ENCODE data around the gene TROAP.
A peak's percentile ranks its signal among the peaks of the same experiment; 100 is the strongest.
"Not testable (repeated sequence)": the region's sequence is repeated elsewhere in the genome, so short reads cannot be mapped to it uniquely, and the experiment has no call there.

TROAP gene

DNA sequence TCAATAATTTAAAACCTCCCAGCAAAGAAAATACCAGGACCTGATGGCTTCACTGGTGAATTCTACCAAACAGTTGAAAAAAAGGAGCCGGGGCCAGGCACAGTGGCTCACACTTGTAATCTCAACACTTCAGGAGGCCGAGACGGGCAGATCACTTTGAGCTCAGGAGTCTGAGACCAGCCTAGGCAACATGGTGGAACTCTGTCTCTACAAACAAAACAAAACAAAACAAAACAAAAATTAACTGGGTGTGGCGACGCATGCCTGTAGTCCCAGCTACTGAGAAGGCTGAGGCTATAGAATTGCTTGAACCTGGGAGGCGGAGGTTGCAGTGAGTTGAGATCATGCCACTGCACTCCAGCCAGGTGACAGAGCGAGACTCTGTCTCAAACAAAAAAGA lies 13.7 kb upstream of the TROAP start:
- ATAC-seq (ENCODE audit: low read depth), result no peak

DNA sequence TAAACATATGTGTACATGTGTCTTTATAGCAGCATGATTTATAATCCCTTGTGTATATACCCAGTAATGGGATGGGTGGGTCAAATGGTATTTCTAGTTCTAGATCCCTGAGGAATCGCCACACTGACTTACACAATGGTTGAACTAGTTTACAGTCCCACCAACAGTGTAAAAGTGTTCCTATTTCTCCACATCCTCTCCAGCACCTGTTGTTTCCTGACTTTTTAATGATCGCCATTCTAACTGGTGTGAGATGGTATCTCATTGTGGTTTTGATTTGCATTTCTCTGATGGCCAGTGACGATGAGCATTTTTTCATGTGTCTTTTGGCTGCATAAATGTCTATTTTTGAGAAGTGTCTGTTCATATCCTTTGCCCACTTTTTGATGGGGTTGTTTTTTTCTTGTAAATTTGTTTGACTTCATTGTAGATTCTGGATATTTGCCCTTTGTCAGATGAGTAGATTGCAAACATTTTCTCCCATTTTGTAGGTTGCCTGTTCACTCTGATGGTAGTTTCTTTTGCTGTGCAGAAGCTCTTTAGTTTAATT lies 12.5 kb upstream of the TROAP start:
- ATAC-seq (ENCODE audit: low read depth); DNase-seq (ENCODE audit: low spot score); H3K36me3 ChIP-seq (ENCODE audit: low read depth); H3K27me3 ChIP-seq (ENCODE audit: insufficient read depth, poor library complexity, severe bottlenecking); H3K9me3 ChIP-seq (ENCODE audit: severe bottlenecking); H3K4me1 ChIP-seq (ENCODE audit: insufficient read depth, poor library complexity, severe bottlenecking); H3K27ac ChIP-seq (ENCODE audit: poor library complexity, severe bottlenecking); H3K4me3 ChIP-seq (ENCODE audit: severe bottlenecking): not testable (repeated sequence)

More for the DNA sequence above, 13.7 kb upstream of the TROAP start:
- Histone ChIP-seq H3K27ac (ENCODE audit: poor library complexity, severe bottlenecking) (no peak overlapping the region), H3K4me1 (ENCODE audit: insufficient read depth, poor library complexity, severe bottlenecking) (no peaks in the 10 kb centered on the region), H3K27me3 (ENCODE audit: insufficient read depth, poor library complexity, severe bottlenecking) (no peaks in the 10 kb centered on the region), H3K4me3 (ENCODE audit: severe bottlenecking) (no peak overlapping the region), H3K9me3 (ENCODE audit: severe bottlenecking) (no peaks in the 10 kb centered on the region), H3K36me3 (ENCODE audit: low read depth) (no peaks in the 10 kb centered on the region)
- DNase-seq (ENCODE audit: low spot score), result no peak
- TF ChIP-seq, protein P1, sequence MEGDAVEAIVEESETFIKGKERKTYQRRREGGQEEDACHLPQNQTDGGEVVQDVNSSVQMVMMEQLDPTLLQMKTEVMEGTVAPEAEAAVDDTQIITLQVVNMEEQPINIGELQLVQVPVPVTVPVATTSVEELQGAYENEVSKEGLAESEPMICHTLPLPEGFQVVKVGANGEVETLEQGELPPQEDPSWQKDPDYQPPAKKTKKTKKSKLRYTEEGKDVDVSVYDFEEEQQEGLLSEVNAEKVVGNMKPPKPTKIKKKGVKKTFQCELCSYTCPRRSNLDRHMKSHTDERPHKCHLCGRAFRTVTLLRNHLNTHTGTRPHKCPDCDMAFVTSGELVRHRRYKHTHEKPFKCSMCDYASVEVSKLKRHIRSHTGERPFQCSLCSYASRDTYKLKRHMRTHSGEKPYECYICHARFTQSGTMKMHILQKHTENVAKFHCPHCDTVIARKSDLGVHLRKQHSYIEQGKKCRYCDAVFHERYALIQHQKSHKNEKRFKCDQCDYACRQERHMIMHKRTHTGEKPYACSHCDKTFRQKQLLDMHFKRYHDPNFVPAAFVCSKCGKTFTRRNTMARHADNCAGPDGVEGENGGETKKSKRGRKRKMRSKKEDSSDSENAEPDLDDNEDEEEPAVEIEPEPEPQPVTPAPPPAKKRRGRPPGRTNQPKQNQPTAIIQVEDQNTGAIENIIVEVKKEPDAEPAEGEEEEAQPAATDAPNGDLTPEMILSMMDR (IDR thresholded peaks at IDR 0.05; ENCODE audit: poor library complexity, severe bottlenecking), result no peak

DNA sequence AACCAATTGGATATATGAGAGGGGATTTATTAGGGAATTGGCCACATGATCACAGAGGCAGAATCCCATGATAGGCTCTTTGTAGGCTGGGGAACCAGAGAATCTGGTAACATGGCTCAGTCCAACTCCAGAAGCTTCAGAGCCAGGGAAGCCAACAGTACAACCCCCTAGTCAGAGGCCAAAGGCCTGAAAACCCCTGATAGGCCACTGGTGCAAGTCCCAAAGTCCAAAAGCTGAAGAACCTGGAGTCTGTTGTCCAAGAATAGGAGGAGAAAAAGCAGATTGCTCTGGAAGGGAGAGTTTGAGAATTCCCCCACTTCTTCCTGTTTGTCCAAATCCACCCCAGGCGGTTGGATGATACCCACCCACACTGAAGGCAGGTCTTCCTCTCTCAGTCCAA lies 8.2 kb upstream of the TROAP start:
- no peak overlapping the region for H3K27ac ChIP-seq (ENCODE audit: poor library complexity, severe bottlenecking)
- no peak for DNase-seq (ENCODE audit: low spot score)
- no peak overlapping the region for H3K4me3 ChIP-seq (ENCODE audit: severe bottlenecking)
- no peaks in the 10 kb centered on the region for H3K27me3 ChIP-seq (ENCODE audit: insufficient read depth, poor library complexity, severe bottlenecking)
- no peaks in the 10 kb centered on the region for H3K9me3 ChIP-seq (ENCODE audit: severe bottlenecking)
- ATAC-seq (ENCODE audit: low read depth), result no peak
- no peaks in the 10 kb centered on the region for H3K36me3 ChIP-seq (ENCODE audit: low read depth)
- TF ChIP-seq, protein P1 (IDR thresholded peaks at IDR 0.05; ENCODE audit: poor library complexity, severe bottlenecking), result no peak
- peaks cover 6% of the 10 kb centered on the region for H3K4me1 ChIP-seq (ENCODE audit: insufficient read depth, poor library complexity, severe bottlenecking)

DNA sequence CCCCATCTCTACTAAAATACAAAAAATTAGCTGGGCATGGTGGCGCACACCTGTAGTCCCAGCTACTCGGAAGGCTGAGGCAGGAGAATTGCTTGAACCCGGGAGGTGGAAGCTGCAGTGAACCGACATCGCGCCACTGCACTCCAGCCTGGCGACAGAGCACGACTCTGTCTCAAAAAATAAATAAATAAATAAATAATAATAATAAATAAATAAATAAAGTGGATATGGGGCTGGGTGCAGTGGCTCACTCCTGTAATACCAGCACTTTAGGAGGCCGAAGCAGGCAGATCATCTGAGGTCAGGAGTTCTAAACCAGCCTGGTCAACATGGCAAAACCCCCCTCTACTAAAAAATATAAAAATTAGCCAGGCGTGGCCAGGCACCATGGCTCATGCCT lies 5.9 kb upstream of the TROAP start:
- not testable (repeated sequence) for H3K27ac ChIP-seq (ENCODE audit: poor library complexity, severe bottlenecking); H3K9me3 ChIP-seq (ENCODE audit: severe bottlenecking); DNase-seq (ENCODE audit: low spot score); ATAC-seq (ENCODE audit: low read depth); H3K4me1 ChIP-seq (ENCODE audit: insufficient read depth, poor library complexity, severe bottlenecking); H3K4me3 ChIP-seq (ENCODE audit: severe bottlenecking); H3K36me3 ChIP-seq (ENCODE audit: low read depth); H3K27me3 ChIP-seq (ENCODE audit: insufficient read depth, poor library complexity, severe bottlenecking)

DNA sequence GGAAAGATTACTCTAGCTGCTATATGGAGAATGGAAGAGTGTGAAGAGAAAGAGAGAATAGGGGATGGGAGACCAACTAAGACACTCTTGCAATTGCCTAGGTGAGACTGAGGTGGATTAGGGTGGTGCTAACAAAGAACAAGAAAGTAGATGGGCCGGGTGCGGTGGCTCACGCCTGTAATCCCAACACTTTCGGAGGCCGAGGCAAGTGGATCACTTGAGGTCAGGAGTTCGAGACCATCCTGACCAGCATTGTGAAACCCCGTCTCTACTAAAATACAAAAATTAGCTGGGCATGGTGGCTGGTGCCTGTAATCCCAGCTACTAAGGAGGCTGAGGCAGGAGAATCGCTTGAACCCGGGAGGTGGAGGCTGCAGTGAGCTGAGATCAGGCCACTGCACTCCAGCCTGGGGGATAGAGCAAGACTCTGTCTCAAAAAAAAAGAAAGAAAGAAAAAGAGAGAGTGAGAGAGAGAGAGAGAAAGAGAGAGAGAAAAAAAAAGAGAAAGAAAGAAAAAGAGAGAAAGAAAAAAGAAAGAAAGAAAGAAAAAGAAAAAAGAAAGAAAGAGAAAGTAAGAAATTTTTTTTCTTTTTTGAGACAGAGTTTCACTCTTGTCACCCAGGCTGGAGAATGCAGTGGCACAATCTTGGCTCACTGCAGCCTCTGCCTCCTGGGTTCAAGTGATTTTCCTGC lies 2.5 kb upstream of the TROAP start:
- peaks cover 13% of the 10 kb centered on the region for H3K36me3 ChIP-seq (ENCODE audit: low read depth)
- H3K27ac ChIP-seq (ENCODE audit: poor library complexity, severe bottlenecking); H3K9me3 ChIP-seq (ENCODE audit: severe bottlenecking); H3K4me3 ChIP-seq (ENCODE audit: severe bottlenecking); ATAC-seq (ENCODE audit: low read depth); H3K27me3 ChIP-seq (ENCODE audit: insufficient read depth, poor library complexity, severe bottlenecking); H3K4me1 ChIP-seq (ENCODE audit: insufficient read depth, poor library complexity, severe bottlenecking); DNase-seq (ENCODE audit: low spot score): not testable (repeated sequence)

DNA sequence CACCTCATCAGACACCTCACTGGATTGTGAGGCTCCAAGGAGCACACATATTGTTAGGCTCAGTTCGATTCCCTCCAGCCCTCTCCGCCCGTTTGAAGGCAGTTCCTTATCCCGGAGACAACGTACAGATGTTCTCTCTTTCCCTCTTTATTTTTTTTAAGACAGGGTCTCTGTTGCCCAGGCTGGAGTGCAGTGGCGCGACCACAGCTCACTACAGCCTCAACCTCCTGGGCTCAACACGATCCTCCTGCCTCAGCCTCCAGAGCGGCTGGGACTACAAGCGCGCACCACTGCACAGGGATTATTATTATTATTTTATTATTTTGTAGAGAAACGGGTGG lies 718 bp upstream of the TROAP start:
- DNase-seq (ENCODE audit: low spot score), result no peak
- H3K9me3 ChIP-seq (ENCODE audit: severe bottlenecking), result no peaks in the 10 kb centered on the region
- H3K4me3 ChIP-seq (ENCODE audit: severe bottlenecking), result peak overlapping the region; percentile 49
- H3K4me1 ChIP-seq (ENCODE audit: insufficient read depth, poor library complexity, severe bottlenecking), result peaks cover 4% of the 10 kb centered on the region
- peak overlapping the region; percentile 48 for H3K27ac ChIP-seq (ENCODE audit: poor library complexity, severe bottlenecking)
- no peak for ATAC-seq (ENCODE audit: low read depth)
- no peaks in the 10 kb centered on the region for H3K27me3 ChIP-seq (ENCODE audit: insufficient read depth, poor library complexity, severe bottlenecking)
- peaks cover 29% of the 10 kb centered on the region for H3K36me3 ChIP-seq (ENCODE audit: low read depth)
- TF ChIP-seq, protein P1 (IDR thresholded peaks at IDR 0.05; ENCODE audit: poor library complexity, severe bottlenecking), result no peak

All from RWPE2 (cell line).